ENCODE measurements around the gene PTK6.

Gene PTK6

GRCh38 chr20:63542031-63542559 lies 4.9 kb upstream of the PTK6 start:
- no peak for DNase-seq

GRCh38 chr20:63541371-63541770 lies 4.2 kb upstream of the PTK6 start:
- DNase-seq: no peak

GRCh38 chr20:63540417-63541186 lies 3.4 kb upstream of the PTK6 start:
- no peak for DNase-seq

GRCh38 chr20:63539441-63540370 lies 2.5 kb upstream of the PTK6 start:
- no peak for DNase-seq

GRCh38 chr20:63539092-63539430 lies 1.9 kb upstream of the PTK6 start:
- DNase-seq: no peak

- peak; percentile 100 for DNase-seq
These were observed 1.3 kb upstream of the PTK6 start for GRCh38 chr20:63538204-63539091.

GRCh38 chr20:63537525-63538203 lies 488 bp upstream of the PTK6 start:
- DNase-seq: peak; percentile 100

- DNase-seq: no peak
These were observed 767 bp downstream of the PTK6 start for GRCh38 chr20:63536241-63536977.

- DNase-seq: no peak
These were observed 2.1 kb downstream of the PTK6 start for GRCh38 chr20:63534831-63535651.

- no peak for DNase-seq
These were observed 2.7 kb downstream of the PTK6 start for GRCh38 chr20:63534427-63534830.

GRCh38 chr20:63533871-63534393 lies 3.2 kb downstream of the PTK6 start:
- no peak for DNase-seq

- peak; percentile 18 for DNase-seq
These were observed 3.8 kb downstream of the PTK6 start for GRCh38 chr20:63533388-63533787.

- peak; percentile 35 for DNase-seq
These were observed 4.7 kb downstream of the PTK6 start for GRCh38 chr20:63532449-63532971.

- DNase-seq: peak; percentile 34
These were observed 5.3 kb downstream of the PTK6 start for GRCh38 chr20:63531686-63532448.

GRCh38 chr20:63530788-63531160 lies 6.4 kb downstream of the PTK6 start:
- peak; percentile 38 for DNase-seq

- DNase-seq: no peak
These were observed 7.1 kb downstream of the PTK6 start for GRCh38 chr20:63529861-63530787.

- no peak for DNase-seq
These were observed 7.9 kb downstream of the PTK6 start for GRCh38 chr20:63529180-63529860.
